ENCODE data around the gene TRUB1.

TRUB1 gene

DNA sequence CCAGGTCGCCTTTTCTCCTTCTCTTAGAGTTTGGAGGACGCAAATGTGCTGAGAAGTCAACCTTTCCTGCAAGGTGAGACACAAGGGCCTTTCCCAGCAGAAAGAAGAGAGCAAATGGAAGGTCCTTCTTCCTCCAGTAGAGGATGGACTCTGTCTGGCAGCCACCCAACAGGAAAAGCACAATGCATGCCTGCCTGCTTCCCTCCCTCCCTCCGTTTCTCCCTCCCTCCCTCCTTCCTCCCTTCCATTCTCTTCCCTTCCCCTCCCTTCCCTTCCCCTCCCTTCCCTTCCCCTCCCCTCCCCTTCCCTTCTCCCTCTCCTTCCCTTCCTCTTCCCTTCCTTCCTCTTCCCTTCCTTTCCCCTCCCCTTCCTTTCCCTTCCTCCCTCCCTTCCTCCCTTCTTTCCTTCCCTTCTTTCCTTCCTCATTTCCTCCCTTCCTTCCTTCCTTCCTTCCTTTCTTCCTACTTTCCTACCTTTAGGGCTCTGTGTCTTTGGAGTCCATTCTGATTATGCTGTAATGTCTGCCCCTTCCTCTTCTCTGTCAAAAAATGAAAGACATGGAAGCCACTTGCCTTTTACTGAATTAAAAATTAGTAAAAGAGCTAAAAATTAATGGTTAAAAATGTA, 66.4 kb downstream of the TRUB1 start:
- no peaks in the 10 kb centered on the region for H3K79me1 ChIP-seq (replicated peaks; ENCODE audit: low read length, poor library complexity, severe bottlenecking)
- no peak overlapping the region for H3K4ac ChIP-seq (ENCODE audit: low read depth in 1 of 2, low read length in 2 of 2)
- H3K4me2 ChIP-seq (ENCODE audit: low read length, poor library complexity, severe bottlenecking) = no peak overlapping the region
- no peak overlapping the region for H2BK15ac ChIP-seq (ENCODE audit: low read depth, poor library complexity, severe bottlenecking)
- no peak overlapping the region for H3K27ac ChIP-seq (ENCODE audit: low read length, poor library complexity, severe bottlenecking)
- no peak overlapping the region for H3K23ac ChIP-seq (ENCODE audit: low read length in 2 of 2)
- H4K91ac ChIP-seq (ENCODE audit: low read length) = no peak overlapping the region
- H3K9me3 ChIP-seq (ENCODE audit: control insufficient read depth, low read length) = no peaks in the 10 kb centered on the region
- no peak overlapping the region for H3K4me3 ChIP-seq (ENCODE audit: insufficient read depth in 1 of 2, low read depth in 1 of 2, low read length in 2 of 2)
- H3K9ac ChIP-seq (ENCODE audit: low read length) = no peak overlapping the region
- no peak overlapping the region for H3K14ac ChIP-seq (ENCODE audit: low read length in 2 of 2)
- H2BK120ac ChIP-seq (ENCODE audit: low read depth, low read length) = no peak overlapping the region
- peaks cover 5% of the 10 kb centered on the region for H3K4me1 ChIP-seq (ENCODE audit: control insufficient read depth, insufficient read depth, low read depth, low read length)
- H3K27me3 ChIP-seq (ENCODE audit: control insufficient read depth in 1 of 2, insufficient read depth in 1 of 2, low read length in 2 of 2) = peaks cover 0 to 3% of the 10 kb centered on the region in 2 experiments
- no peak overlapping the region for H2AFZ ChIP-seq (ENCODE audit: low read depth, low read length)
- no peak for DNase-seq
- no peak overlapping the region for H2BK5ac ChIP-seq (ENCODE audit: low read depth, low read length, poor library complexity, severe bottlenecking)
- WGBS = 69% methylated on average over 3 of the region's 3 CpGs
- no peak overlapping the region for H3K18ac ChIP-seq (ENCODE audit: low read depth in 1 of 2, low read length in 2 of 2)
- H2BK12ac ChIP-seq (ENCODE audit: low read length in 2 of 2) = no peak overlapping the region
- no peak overlapping the region for H2AK5ac ChIP-seq (ENCODE audit: low read length, severe bottlenecking)
- H4K8ac ChIP-seq (ENCODE audit: low read length) = no peak overlapping the region
- no peaks in the 10 kb centered on the region for H3K36me3 ChIP-seq (ENCODE audit: control insufficient read depth in 1 of 2, insufficient read depth in 2 of 2, low read depth in 1 of 2, low read length in 2 of 2)

DNA sequence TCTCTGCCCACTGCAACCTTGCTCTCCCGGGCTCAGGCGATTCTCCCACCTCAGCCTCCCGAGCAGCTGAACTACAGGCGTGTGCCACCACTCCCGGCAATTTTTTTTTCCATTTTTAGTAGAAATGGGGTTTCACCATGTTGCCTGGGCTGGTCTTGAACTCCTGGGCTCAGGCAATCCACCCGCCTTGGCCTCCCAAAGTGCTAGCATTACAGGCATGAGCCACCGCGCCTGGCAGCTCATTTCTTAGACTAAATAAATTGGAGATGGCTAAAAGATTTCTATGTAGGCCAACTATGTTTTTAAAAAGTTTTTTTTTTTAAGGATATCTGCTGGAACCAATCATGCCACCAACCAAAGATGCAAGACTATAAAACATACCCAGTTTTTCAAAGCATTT, 67.8 kb downstream of the TRUB1 start:
- H2BK120ac ChIP-seq (ENCODE audit: low read depth, low read length) = no peak overlapping the region
- no peak overlapping the region for H3K27ac ChIP-seq (ENCODE audit: low read length, poor library complexity, severe bottlenecking)
- no peaks in the 10 kb centered on the region for H3K36me3 ChIP-seq (ENCODE audit: control insufficient read depth in 1 of 2, insufficient read depth in 2 of 2, low read depth in 1 of 2, low read length in 2 of 2)
- no peak overlapping the region for H2BK15ac ChIP-seq (ENCODE audit: low read depth, poor library complexity, severe bottlenecking)
- no peak overlapping the region for H2AFZ ChIP-seq (ENCODE audit: low read depth, low read length)
- no peak overlapping the region for H4K91ac ChIP-seq (ENCODE audit: low read length)
- H3K4me1 ChIP-seq (ENCODE audit: control insufficient read depth, insufficient read depth, low read depth, low read length) = peaks cover 5% of the 10 kb centered on the region
- no peaks in the 10 kb centered on the region for H3K9me3 ChIP-seq (ENCODE audit: control insufficient read depth, low read length)
- WGBS = 95% methylated on average over 8 of the region's 8 CpGs
- H3K4me3 ChIP-seq (ENCODE audit: insufficient read depth in 1 of 2, low read depth in 1 of 2, low read length in 2 of 2) = no peak overlapping the region
- DNase-seq = no peak
- H3K4ac ChIP-seq (ENCODE audit: low read depth in 1 of 2, low read length in 2 of 2) = no peak overlapping the region
- no peak overlapping the region for H2AK5ac ChIP-seq (ENCODE audit: low read length, severe bottlenecking)
- no peak overlapping the region for H3K9ac ChIP-seq (ENCODE audit: low read length)
- no peak overlapping the region for H3K23ac ChIP-seq (ENCODE audit: low read length in 2 of 2)
- H3K4me2 ChIP-seq (ENCODE audit: low read length, poor library complexity, severe bottlenecking) = no peak overlapping the region
- H3K14ac ChIP-seq (ENCODE audit: low read length in 2 of 2) = no peak overlapping the region
- no peak overlapping the region for H3K18ac ChIP-seq (ENCODE audit: low read depth in 1 of 2, low read length in 2 of 2)
- peaks cover 0 to 3% of the 10 kb centered on the region in 2 experiments for H3K27me3 ChIP-seq (ENCODE audit: control insufficient read depth in 1 of 2, insufficient read depth in 1 of 2, low read length in 2 of 2)
- no peak overlapping the region for H2BK12ac ChIP-seq (ENCODE audit: low read length in 2 of 2)
- no peak overlapping the region for H4K8ac ChIP-seq (ENCODE audit: low read length)
- H3K79me1 ChIP-seq (replicated peaks; ENCODE audit: low read length, poor library complexity, severe bottlenecking) = no peaks in the 10 kb centered on the region
- no peak overlapping the region for H2BK5ac ChIP-seq (ENCODE audit: low read depth, low read length, poor library complexity, severe bottlenecking)

DNA sequence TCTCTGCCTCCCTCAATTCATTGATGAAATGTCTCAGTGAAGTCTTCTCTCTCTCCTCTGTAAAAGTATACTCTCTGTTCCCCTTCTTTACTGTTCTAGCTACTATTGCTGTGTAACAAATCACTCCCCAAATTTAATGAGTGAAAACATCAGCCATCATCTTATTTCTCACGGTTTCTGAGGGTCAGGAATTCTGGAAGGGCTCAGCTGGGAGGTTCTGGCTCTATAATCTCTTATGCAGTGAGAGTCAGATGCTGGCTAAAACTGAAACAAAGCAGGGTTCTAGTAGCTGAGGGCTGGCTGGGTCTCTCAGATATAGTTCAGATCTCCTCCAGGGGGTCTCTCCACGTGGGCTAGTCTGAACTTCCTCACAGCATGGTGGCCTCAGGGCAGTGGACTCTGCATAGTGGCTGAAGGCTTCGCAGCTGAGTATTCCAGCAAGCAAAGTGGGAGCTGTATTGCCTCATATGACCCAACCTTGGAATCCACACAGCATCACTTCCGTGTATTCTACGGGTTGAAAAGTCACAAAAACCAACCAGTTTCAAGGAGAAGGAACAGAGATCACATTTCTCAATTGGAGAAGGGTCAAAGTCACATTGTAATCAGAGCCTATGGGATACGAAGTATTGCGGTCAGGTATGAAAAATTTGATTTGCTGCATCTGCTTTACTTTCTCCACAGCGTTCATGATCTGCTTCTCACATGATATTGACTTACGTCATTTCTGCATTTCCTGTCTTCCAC, 80.4 kb downstream of the TRUB1 start:
- no peak for DNase-seq

DNA sequence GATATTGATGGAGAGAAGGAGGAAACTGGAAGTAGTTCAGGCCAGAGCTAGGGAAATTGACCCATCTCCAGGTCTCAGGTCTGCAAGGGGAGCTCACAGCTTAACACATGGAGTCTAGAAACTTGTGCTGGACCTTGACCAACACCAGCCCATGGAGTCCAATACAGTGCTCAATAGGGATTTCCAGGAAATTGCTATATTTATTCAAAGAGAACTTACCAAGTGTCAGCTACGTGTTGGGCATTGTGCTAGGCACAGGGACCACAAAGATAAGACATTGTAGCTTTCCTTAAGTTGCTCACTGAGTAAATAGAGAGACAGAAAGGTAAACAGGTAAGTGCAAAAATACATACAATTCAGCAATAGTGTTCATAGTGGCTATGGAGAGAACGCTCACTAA, 82.5 kb downstream of the TRUB1 start:
- Histone ChIP-seq H3K79me1 (replicated peaks; ENCODE audit: low read length, poor library complexity, severe bottlenecking) (no peaks in the 10 kb centered on the region), H4K91ac (ENCODE audit: low read length) (no peak overlapping the region), H3K4ac (ENCODE audit: low read depth in 1 of 2, low read length in 2 of 2) (no peak overlapping the region), H3K4me3 (ENCODE audit: insufficient read depth in 1 of 2, low read depth in 1 of 2, low read length in 2 of 2) (no peak overlapping the region), H2AFZ (ENCODE audit: low read depth, low read length) (no peak overlapping the region), H3K4me2 (ENCODE audit: low read length, poor library complexity, severe bottlenecking) (no peak overlapping the region), H2BK5ac (ENCODE audit: low read depth, low read length, poor library complexity, severe bottlenecking) (no peak overlapping the region), H2BK120ac (ENCODE audit: low read depth, low read length) (no peak overlapping the region), H3K27me3 (ENCODE audit: control insufficient read depth in 1 of 2, insufficient read depth in 1 of 2, low read length in 2 of 2) (peaks cover 0 to 9% of the 10 kb centered on the region in 2 experiments), H2BK15ac (ENCODE audit: low read depth, poor library complexity, severe bottlenecking) (no peak overlapping the region), H3K9me3 (ENCODE audit: control insufficient read depth, low read length) (no peaks in the 10 kb centered on the region), H3K9ac (ENCODE audit: low read length) (no peak overlapping the region), H3K36me3 (ENCODE audit: control insufficient read depth in 1 of 2, insufficient read depth in 2 of 2, low read depth in 1 of 2, low read length in 2 of 2) (no peaks in the 10 kb centered on the region), H3K4me1 (ENCODE audit: control insufficient read depth, insufficient read depth, low read depth, low read length) (no peaks in the 10 kb centered on the region), H3K23ac (ENCODE audit: low read length in 2 of 2) (no peak overlapping the region), H2BK12ac (ENCODE audit: low read length in 2 of 2) (no peak overlapping the region), H4K8ac (ENCODE audit: low read length) (no peak overlapping the region), H2AK5ac (ENCODE audit: low read length, severe bottlenecking) (no peak overlapping the region), H3K18ac (ENCODE audit: low read depth in 1 of 2, low read length in 2 of 2) (no peak overlapping the region), H3K27ac (ENCODE audit: low read length, poor library complexity, severe bottlenecking) (no peak overlapping the region), H3K14ac (ENCODE audit: low read length in 2 of 2) (no peak overlapping the region)
- 100% methylated on average over 1 of the region's 2 CpGs for WGBS
- no peak for DNase-seq

More for the DNA sequence above, 80.4 kb downstream of the TRUB1 start:
- H2BK5ac ChIP-seq (ENCODE audit: low read depth, low read length, poor library complexity, severe bottlenecking) = no peak overlapping the region
- no peak overlapping the region for H3K23ac ChIP-seq (ENCODE audit: low read length in 2 of 2)
- no peak overlapping the region for H3K14ac ChIP-seq (ENCODE audit: low read length in 2 of 2)
- H3K36me3 ChIP-seq (ENCODE audit: control insufficient read depth in 1 of 2, insufficient read depth in 2 of 2, low read depth in 1 of 2, low read length in 2 of 2) = no peaks in the 10 kb centered on the region
- H2AFZ ChIP-seq (ENCODE audit: low read depth, low read length) = no peak overlapping the region
- no peak overlapping the region for H2BK15ac ChIP-seq (ENCODE audit: low read depth, poor library complexity, severe bottlenecking)
- no peak overlapping the region for H3K4me3 ChIP-seq (ENCODE audit: insufficient read depth in 1 of 2, low read depth in 1 of 2, low read length in 2 of 2)
- H2AK5ac ChIP-seq (ENCODE audit: low read length, severe bottlenecking) = no peak overlapping the region
- H2BK120ac ChIP-seq (ENCODE audit: low read depth, low read length) = no peak overlapping the region
- H3K18ac ChIP-seq (ENCODE audit: low read depth in 1 of 2, low read length in 2 of 2) = no peak overlapping the region
- 83% methylated on average over 9 of the region's 9 CpGs for WGBS
- no peak overlapping the region for H4K8ac ChIP-seq (ENCODE audit: low read length)
- no peaks in the 10 kb centered on the region for H3K9me3 ChIP-seq (ENCODE audit: control insufficient read depth, low read length)
- H3K79me1 ChIP-seq (replicated peaks; ENCODE audit: low read length, poor library complexity, severe bottlenecking) = no peaks in the 10 kb centered on the region
- no peaks in the 10 kb centered on the region for H3K4me1 ChIP-seq (ENCODE audit: control insufficient read depth, insufficient read depth, low read depth, low read length)
- no peak overlapping the region for H4K91ac ChIP-seq (ENCODE audit: low read length)
- H3K9ac ChIP-seq (ENCODE audit: low read length) = no peak overlapping the region
- H2BK12ac ChIP-seq (ENCODE audit: low read length in 2 of 2) = no peak overlapping the region
- H3K27ac ChIP-seq (ENCODE audit: low read length, poor library complexity, severe bottlenecking) = no peak overlapping the region
- peaks cover 0 to 10% of the 10 kb centered on the region in 2 experiments for H3K27me3 ChIP-seq (ENCODE audit: control insufficient read depth in 1 of 2, insufficient read depth in 1 of 2, low read length in 2 of 2)
- H3K4me2 ChIP-seq (ENCODE audit: low read length, poor library complexity, severe bottlenecking) = no peak overlapping the region
- no peak overlapping the region for H3K4ac ChIP-seq (ENCODE audit: low read depth in 1 of 2, low read length in 2 of 2)

Data from mesenchymal stem cell (in vitro differentiated cells and primary cell).